H7 (cell line): ENCODE data around the gene STAT6. TPM values are rescaled to one million over a fixed set of nuclear protein-coding genes. Genes with fewer than 3 reads are reported as not detected.
"Not testable (repeated sequence)": the region's sequence is repeated elsewhere in the genome, so short reads cannot be mapped to it uniquely, and the experiment has no call there.

Source experiments
- DNase-seq: peaks from one replicate; pipeline ENCODE4 v3.0.0; 2012
- H3K27me3 ChIP-seq: 2 replicates; pipeline ENCODE4 v1.6.0; 2011; ENCODE audit warnings: mild to moderate bottlenecking, low read length; ENCODE audit not compliant: control insufficient read depth, insufficient read depth
- H3K36me3 ChIP-seq: replicated peaks from 2 replicates; pipeline ENCODE4 v1.5.1; 2011; ENCODE audit warnings: low read length; ENCODE audit not compliant: control insufficient read depth, insufficient read depth
- H3K4me3 ChIP-seq: 2 replicates; pipeline ENCODE4 v1.5.1; 2011; ENCODE audit warnings: low read depth, mild to moderate bottlenecking, control low read depth, low read length, moderate library complexity; ENCODE audit not compliant: insufficient read depth
- total RNA-seq: library from RNA; depleted of rRNA; stranded (reverse); fragments of >200 nt; shearing (Covaris generic); gene quantifications from 2 replicates; pipeline ENCODE4 v1.2.3, GENCODE V29; 2014

STAT6 gene
- total RNA-seq, 1 experiment from 2014 or later, result 51.5 TPM

DNA sequence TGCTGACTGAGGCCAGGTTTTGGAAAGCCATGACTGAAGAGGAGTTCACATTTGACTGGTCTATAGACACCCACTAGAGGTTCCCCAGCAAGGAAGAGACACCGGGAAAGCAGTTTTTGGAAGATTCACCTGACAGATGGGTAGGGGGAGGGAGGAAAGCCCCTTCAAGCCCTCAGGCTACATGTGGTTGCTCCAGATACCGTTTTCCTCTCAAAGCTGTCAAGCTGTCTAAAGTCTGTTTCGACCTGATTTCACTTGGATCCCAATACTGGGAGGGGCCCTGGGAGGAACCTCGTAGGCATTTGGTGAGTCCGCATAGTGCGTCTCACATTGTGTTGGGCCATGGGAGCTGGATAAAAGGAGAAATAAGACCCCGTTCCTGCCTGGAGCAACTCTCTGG, 15.4 kb upstream of the STAT6 start:
- Histone ChIP-seq H3K36me3 (no peaks in the 10 kb centered on the region), H3K4me3 (no peak overlapping the region), H3K27me3 (no peaks in the 10 kb centered on the region)
- DNase-seq, result no peak

GRCh38 chr12:57126061-57126460, 14.9 kb upstream of the STAT6 start:
- Histone ChIP-seq H3K4me3 (no peak overlapping the region), H3K27me3 (no peaks in the 10 kb centered on the region), H3K36me3 (no peaks in the 10 kb centered on the region)
- DNase-seq, result no peak

- H3K4me3 ChIP-seq, result no peak overlapping the region
- peak; percentile 87 for DNase-seq
These were observed 13.2 kb upstream of the STAT6 start for GRCh38 chr12:57124261-57124877.

GRCh38 chr12:57123813-57124212, 12.7 kb upstream of the STAT6 start:
- Histone ChIP-seq H3K27me3 (no peaks in the 10 kb centered on the region), H3K36me3 (no peaks in the 10 kb centered on the region), H3K4me3 (no peak overlapping the region)
- no peak for DNase-seq

More at GRCh38 chr12:57124261-57124877, 13.2 kb upstream of the STAT6 start:
- H3K36me3 ChIP-seq, result no peaks in the 10 kb centered on the region
- no peaks in the 10 kb centered on the region for H3K27me3 ChIP-seq

DNA sequence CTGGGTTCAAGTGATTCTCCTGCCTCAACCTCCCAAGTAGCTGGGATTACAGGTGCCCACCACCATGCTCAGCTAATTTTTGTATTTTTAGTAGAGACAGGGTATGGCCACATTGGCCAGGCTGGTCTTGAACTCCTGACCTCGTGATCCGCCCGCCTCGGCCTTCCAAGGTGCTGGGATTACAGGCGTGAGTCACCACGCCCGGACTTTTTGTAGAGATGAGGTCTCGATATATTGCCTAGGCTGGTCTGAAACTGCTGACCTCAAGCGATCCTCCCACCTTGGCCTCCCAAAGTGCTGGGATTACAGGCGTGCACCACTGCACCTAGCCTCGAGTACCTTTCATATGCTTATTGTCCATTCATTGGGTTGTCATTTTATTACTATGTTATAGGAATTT, 9.6 kb upstream of the STAT6 start:
- not testable (repeated sequence) for H3K36me3 ChIP-seq, H3K4me3 ChIP-seq, DNase-seq, H3K27me3 ChIP-seq

- no peak overlapping the region for H3K4me3 ChIP-seq
- H3K27me3 ChIP-seq, result no peaks in the 10 kb centered on the region
- H3K36me3 ChIP-seq, result no peaks in the 10 kb centered on the region
- no peak for DNase-seq
These were observed 8.3 kb upstream of the STAT6 start for GRCh38 chr12:57119294-57120085.

DNA sequence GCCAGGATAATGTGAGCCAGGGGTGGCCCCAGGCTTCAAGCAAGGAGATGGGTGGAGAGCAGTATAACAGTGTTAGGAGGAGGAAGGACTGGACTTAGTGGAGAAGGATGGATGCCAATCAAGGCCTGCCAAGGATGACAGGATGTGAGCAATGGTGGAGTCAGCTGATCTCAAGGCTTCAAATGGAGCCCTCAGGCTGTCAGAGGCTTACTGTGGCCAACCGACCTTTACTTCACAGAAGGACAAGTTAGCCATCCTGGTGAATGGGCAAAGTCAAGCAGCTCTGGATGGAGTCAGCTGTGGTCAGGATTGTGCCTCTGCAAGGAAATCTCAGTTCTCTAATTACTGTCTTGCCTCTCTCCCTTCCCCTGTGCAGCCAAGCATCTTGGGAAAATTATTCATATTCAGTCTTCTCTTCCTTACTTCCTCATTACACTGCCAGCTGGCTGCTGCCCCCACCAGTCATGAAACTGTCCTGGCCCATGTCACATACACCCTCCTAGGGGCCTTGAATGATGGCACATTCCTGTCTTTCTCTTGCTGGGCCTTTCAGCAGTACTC, 7.6 kb upstream of the STAT6 start:
- no peaks in the 10 kb centered on the region for H3K36me3 ChIP-seq
- no peaks in the 10 kb centered on the region for H3K27me3 ChIP-seq
- DNase-seq, result no peak
- no peak overlapping the region for H3K4me3 ChIP-seq

GRCh38 chr12:57116580-57117281, 5.6 kb upstream of the STAT6 start:
- DNase-seq, result no peak
- Histone ChIP-seq H3K4me3 (no peak overlapping the region), H3K27me3 (no peaks in the 10 kb centered on the region), H3K36me3 (no peaks in the 10 kb centered on the region)

DNA sequence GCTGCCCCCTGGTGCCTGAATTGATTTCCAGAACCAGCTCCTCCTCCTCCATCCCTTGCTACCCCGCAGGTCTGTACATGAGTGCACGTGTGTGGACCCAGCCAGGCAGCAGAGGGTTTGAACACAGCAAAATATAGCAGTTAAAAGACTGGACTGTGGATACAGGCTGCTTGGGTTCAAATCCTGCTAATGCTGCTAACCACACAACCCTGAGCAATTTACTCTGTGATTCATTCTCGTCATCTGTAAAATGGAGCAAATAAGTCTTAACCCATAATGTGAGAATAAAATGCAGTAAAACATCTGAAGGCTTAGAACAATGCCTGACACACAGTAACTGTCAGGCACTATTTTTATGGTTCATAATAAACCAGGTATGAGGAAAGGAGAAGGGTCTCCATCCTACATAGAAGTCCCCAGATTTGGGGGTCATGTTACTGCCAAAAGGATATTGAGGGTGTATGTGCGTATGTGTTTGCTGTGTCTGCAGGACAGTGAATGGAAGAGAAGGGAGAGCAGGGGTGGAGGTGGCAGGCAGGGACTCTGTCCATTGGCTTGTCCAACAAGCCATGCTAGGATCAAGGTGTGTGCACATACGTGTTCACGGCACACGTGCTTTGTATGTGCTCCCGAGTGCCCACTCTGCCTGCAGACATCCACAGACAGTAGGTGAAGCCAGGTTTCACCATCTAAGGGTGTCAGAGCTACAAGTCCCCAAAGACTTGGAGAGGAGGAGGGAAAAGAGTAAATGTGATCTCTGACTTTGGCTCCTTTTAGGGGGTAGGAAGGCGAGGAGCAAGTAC, 1.5 kb upstream of the STAT6 start:
- no peaks in the 10 kb centered on the region; the same call in 1 of the 2 replicates for H3K36me3 ChIP-seq
- DNase-seq, result no peak
- H3K4me3 ChIP-seq, result no peak overlapping the region; the same call in 1 of the 2 replicates

DNA sequence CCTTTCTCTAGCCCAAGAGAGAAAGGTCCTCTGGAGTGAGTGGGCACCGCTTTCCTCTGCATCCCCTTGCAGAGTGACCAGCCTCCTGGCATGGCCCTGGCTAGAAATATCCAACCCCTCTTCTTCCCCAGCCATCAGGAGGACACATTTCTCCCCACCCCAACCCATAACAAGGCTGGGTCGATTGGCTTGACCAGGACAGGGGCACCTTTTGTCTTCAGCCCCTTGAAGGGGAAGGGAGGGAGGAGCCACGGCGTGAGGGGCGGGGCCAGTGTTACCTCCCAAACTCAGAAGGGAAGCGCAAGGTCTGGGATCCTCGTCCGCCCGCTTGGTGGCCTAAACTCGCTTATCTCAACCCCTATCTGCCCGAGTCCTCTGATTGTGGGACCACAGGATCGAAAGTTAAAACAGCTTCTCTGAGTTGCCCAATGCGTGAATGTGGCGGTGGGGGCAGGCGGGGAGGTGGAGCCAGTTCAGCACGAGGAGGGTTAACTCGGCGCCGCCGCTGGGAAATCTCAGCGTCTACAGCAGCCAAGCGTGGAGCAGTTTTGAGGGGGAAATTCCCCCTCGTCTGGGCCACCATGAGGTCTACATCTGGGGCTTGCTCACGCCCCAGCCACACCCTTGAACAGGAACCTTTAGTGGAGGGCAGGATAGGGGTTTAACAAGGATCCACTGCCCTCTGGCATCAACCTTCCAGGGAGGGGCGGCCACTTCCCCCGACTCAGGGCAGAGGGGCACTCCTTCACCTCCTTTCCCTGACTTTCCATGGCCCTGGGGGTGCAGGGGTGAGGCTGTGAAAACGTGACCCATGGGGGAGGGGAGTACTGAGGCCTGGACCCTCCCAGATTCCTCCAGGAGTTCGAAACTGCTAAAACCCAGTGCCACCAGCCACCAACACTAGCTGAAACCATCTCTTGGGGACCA, 795 bp downstream of the STAT6 start:
- Histone ChIP-seq H3K27me3 (no peaks in the 10 kb centered on the region), H3K36me3 (peaks cover 10% of the 10 kb centered on the region), H3K4me3 (peak overlapping the region; percentile 56)
- peak; percentile 91 for DNase-seq

More for the DNA sequence above, 1.5 kb upstream of the STAT6 start:
- H3K27me3 ChIP-seq, result no peaks in the 10 kb centered on the region

GRCh38 chr12:57109207-57110103, 1.7 kb downstream of the STAT6 start:
- peak overlapping the region; percentile 56 for H3K4me3 ChIP-seq
- no peaks in the 10 kb centered on the region for H3K27me3 ChIP-seq
- DNase-seq, result peak; percentile 37
- peaks cover 13% of the 10 kb centered on the region for H3K36me3 ChIP-seq

- no peaks in the 10 kb centered on the region for H3K27me3 ChIP-seq
- peak; percentile 16 for DNase-seq
- H3K36me3 ChIP-seq, result peaks cover 15% of the 10 kb centered on the region
- H3K4me3 ChIP-seq, result no peak overlapping the region
These were observed 3.6 kb downstream of the STAT6 start for GRCh38 chr12:57107456-57108155.
